Activated CD4-positive, CD25-positive, alpha-beta regulatory T cell treated with anti-CD3 and anti-CD28 coated beads, Interleukin-2, amount 50 U/mL, for 16 hours (primary cell): ENCODE data around the gene SAYSD1.

ENCODE experiments used
- DNase-seq: peaks from one replicate; pipeline ENCODE4 v3.0.0-alpha.2; 2020; ENCODE audit warnings: low read depth, low spot score

Gene SAYSD1

DNA sequence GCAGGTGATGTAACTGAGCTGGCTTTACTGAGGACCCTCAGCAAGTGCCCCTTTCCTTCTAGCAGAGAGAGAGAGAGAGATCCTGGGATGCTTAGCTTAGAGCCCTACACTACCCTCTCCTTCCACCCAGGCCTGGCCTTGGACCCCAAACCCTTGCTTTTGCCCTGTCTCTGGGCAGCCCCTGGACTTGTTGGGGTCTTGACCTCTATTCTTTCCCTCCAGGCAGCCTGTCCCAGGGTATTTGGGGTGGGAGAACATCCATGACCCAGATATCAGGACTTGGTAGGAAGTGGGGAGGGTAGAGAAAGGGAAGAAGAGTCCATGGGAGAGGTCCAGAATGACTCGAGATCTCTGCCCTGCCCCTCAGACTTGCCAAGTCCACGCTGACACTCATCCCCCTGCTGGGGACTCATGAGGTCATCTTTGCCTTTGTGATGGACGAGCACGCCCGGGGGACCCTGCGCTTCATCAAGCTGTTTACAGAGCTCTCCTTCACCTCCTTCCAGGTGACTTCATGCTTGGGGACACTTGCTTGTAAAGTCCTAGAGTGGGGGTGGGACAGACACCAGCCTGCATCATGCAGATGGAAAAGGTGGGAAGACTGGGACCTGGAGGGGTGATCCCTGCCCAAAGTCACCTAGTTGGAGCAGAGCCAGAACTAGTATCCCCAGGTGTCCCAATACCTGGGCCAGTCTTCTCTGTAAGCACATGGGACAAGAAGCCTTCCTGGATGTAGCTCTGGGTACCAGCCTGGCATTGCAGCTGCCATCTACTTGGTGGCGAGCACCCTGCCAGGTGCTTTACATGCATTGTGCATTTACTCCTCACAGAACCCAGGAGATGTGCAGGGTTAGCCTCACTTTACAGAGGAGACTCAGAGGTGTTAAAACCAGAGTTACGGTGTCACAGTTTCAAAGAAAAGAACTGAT is 35.5 kb downstream of the SAYSD1 start:
- no peak for DNase-seq

DNA sequence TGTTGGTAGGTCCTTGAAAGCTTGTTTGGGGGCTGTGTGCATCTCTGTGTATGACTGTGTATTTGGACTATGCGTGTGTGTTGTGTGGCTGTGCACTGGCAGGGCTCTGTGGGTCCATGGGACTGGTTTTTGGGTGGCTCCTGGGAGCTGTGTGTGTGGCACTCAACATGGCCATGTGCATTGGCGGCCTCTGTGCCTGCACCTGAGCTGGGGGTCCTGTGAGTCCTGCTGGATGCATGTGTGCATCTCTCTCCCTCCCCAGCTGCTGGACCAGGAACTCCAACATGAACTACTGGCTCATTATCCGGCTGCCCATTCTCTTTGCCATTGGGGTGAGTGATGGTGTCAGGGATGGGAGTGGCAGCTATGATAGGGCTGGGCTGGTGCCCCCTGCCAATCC is 36.3 kb downstream of the SAYSD1 start:
- no peak for DNase-seq

DNA sequence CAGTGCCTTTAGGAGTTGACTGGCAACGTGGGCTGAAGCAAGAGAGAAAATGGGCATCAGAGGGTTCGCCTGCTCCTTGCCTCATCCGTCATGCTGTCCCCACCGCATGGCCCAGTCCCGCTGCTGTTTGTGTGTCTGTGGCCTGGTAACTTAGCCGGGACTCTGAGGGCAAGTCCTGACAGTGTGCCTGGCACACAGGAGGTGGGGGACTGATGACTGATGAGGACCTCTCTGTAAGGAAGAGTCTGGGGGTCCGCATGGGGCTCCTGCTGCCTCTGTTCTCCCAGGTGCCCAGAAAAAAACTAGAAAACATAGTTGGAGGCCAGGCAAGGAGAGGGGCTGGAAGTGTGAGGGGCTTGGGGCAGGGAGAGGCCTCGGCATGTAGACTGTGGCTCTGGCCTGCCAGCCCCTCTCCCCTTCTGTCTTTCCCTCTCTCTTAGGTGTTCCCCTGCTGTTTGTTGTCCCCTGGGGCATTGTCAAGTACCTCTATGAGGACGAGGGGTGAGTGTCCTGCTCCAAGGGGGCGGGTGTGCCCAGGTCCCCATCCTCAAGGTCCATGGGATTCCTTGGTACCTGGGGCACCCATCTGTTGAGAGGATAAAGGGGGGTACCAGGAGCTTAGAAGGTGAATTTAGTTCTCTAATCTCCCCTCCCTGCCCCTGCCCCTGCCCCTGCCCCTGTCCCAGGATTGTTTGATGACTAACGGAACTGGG is 36.9 kb downstream of the SAYSD1 start:
- no peak for DNase-seq

DNA sequence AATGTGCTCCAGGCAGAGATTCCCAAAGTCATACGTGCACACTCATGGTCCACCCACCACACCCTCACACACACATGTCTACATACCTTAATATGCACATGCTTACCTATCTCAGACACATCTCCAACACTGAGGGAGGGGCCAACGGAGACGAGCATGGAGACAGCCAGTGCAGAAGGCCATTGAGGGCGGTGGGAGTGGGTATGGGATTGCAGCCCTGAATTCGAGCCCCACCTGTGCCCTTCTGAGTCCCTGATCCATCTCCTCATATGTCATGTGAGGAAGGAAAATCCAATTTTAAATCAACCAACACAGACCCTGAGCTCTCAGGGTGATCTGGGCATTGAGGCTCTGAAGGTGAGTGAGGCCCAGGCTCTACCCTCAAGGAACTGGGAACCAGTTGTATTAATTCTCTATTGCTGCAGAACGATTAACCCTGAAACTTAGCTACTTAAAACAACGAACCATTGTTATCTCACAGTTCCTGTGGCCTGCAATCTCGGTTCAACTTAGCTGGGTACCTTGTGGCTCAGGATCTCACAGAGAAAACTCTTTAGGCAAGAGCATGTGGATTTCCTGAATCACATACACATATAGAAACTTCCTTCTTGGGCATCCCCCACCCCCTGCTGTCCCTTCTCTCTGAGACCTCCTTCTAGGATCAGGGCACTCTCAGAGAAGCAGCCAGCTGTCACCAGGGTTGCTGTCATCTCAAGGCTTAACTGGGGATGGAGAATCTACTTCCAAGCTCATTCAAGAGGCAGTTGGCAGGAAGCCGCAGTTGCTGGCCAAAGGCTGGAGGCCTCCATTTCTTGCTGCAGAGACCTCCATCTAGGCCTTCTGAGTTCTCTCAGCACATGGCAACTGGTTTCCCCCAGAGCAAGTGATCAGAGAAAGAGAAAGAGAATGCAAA is 38.1 kb downstream of the SAYSD1 start:
- no peak for DNase-seq

GRCh38 chr6:39075807-39076622 is 39.0 kb downstream of the SAYSD1 start:
- DNase-seq, result no peak

- DNase-seq, result no peak
These were observed 39.8 kb downstream of the SAYSD1 start for GRCh38 chr6:39075010-39075686.

DNA sequence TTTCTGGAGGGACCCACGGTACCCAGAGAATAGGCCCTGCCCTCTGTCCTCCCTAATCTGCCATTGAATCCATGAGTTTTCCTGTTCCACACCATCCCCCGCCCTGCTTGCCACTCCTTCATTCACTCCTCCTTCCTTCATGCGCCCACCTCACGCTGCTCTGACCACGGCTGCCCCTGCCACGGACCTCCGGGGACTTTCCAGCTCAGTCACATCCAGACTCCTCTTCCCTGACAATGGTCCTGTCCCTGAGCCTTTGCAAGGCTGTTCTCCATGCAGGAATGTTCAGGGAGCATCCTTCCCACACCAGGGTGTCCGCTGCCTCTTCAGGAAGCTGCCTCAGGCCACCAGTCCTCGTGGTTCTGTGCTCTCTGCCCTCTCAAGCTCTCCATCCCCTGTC is 40.5 kb downstream of the SAYSD1 start:
- DNase-seq, result no peak

DNA sequence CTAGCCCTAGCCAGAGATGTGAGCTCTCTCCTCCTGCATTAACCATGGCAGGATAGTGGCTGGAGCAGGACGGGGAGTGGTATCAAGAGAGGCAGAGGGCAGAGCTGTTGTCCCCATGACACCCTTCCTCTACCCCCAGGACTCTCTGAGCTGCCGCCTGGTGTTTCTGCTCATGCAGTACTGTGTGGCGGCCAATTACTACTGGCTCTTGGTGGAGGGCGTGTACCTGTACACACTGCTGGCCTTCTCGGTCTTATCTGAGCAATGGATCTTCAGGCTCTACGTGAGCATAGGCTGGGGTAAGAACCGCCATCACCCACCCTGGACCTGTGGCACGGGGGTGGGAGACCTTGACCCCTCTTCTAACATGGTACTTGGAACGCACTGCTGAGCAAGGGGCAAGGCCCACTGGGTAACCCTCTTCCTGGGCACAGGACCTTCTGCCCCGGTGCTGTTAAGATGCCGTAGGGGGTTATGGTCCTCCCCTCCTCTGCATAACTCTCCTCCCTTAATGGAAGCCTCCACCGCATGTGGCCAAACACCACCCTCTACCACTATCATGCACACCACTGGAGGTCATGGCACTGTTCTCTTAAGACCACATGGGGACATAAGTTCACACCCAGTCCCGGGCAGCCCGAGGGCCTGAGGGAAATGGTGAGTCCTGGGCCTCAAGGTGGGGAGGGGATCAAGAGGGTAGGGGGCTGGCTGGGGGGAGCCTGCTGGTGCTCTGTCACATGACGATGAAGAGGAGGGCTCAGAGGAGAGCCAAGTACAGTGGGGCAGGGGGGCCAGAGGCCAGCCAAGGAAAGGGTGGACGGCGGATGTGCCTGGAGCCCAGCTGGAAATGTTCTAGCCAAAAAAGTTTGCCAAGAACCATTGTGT is 41.3 kb downstream of the SAYSD1 start:
- DNase-seq, result no peak

- DNase-seq, result no peak
These were observed 42.2 kb downstream of the SAYSD1 start for GRCh38 chr6:39072830-39073229.

GRCh38 chr6:39068391-39068790 is 46.6 kb downstream of the SAYSD1 start:
- no peak for DNase-seq

- DNase-seq, result no peak
These were observed 49.4 kb downstream of the SAYSD1 start for GRCh38 chr6:39065561-39065960.

DNA sequence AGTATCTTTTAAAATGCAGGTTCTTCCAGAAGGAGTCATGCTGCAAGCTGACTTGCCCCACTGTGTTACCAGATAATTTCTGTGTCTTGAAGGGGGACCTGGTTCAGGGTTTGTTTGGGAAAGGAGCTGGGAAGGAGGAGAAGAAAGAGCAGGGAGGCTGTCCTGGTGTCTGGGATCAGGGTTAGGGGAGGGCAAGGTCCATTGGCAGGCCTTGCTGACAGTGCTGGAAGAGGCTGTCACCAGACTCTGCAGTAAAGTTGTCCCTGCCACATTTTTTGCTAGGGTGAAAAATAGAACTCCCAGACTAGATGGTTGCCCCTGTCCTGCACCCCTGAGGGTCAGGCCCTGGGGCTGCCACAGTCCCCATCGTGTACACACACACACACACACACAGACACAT is 51.5 kb downstream of the SAYSD1 start:
- no peak for DNase-seq

GRCh38 chr6:39062014-39062740 is 52.8 kb downstream of the SAYSD1 start:
- DNase-seq, result no peak

- DNase-seq, result no peak
These were observed 53.4 kb downstream of the SAYSD1 start for GRCh38 chr6:39061588-39061987.

- no peak for DNase-seq
These were observed 53.8 kb downstream of the SAYSD1 start for GRCh38 chr6:39061182-39061581.

GRCh38 chr6:39060467-39061160 is 54.4 kb downstream of the SAYSD1 start:
- no peak for DNase-seq

DNA sequence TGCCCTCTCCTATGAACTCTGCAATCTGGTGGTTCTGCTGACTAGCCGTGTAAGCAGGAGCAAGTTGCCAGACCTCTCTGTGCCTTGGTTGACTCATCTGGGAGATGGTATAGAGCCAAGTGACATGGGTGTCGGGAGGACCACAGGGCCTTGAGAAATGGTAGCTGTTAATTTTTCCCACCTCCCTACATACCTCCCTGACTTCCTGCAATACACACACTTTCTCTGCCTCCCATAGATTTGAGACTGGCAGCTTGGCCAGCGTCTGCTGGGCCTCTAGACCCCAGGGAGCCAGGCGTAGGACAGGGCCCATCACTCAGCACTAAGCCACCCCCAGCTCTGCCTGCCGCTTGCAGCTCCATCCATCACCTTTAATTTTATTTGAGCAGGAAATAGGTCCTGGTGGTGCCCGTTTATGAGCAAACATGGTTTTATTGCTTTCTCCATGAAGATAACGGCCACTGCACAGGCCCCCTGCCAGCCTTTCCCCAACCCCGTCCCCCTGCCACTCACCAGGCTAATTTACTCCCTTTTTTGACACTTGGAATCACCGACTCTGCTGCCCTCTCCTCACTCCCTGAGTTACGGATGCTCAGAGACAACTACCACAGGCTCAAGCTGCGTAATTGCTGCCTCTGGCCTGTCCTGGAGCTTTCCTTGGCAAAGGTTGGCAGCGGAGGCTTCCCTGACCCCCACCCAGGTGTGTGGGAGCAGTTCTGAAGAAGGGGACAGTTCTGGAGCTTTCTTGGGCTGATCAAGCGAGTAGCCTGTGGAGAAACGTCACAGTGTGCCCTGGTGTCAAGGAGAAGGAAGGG is 55.3 kb downstream of the SAYSD1 start:
- no peak for DNase-seq
